ENCODE data around the gene SMARCA2.

Gene SMARCA2

DNA sequence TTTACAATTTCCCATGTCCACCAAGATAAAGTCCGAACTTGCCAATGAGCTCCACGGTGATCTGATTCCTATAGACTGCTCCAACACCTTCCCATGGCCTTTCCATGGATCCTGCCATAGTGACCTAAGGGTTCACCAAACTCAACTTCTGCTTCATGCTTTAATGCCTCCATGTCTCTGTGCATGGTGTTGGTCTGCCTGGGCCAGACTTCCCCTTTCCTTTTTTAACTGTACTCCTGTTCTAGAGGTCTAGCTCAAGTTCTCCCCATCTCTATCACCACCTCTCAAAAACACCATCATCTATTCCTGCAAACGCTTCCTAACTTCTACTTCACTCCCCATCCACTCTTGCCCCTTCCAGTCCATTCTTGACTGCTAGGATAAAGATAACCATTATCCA, 14.8 kb upstream of the SMARCA2 start:
- DNase-seq (ENCODE audit: low read depth, low spot score) = no peak

DNA sequence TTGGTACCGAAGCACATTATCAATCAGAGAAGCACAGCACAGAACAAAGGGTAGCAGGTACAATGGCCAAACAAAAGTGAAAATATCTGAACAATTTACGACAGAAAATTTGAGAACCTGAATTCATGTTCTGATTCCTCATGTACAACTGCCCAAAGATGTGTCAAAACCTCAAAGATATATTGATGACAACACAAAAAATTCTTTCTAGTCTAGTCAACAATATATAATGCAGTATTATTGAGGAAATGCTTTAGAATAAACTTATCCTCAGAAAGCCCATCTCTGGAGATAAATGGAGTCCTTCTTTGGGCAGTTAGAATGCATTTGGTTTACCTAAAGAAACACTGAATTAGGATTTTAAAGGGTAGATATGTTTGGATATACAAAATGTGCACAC, 6.8 kb upstream of the SMARCA2 start:
- Histone ChIP-seq H3K36me3 (ENCODE audit: insufficient read depth, low read length) (no peaks in the 10 kb centered on the region), H3K9me3 (ENCODE audit: low read depth, low read length) (no peaks in the 10 kb centered on the region), H3K27ac (no peak overlapping the region), H3K9ac (ENCODE audit: insufficient read length) (no peak overlapping the region), H3K4me3 (no peak overlapping the region)
- DNase-seq (ENCODE audit: low read depth, low spot score) = no peak
- TF ChIP-seq POLR2AphosphoS5 (IDR thresholded peaks at IDR 0.05; ENCODE audit: borderline replicate concordance, low read depth, low read length) (no peak), EZH2 (IDR thresholded peaks at IDR 0.05) (no peak), FOXP2 (optimal IDR thresholded peaks at IDR 0.05; ENCODE audit: control extremely low read depth, extremely low read length, insufficient read depth) (no peak)

More for the DNA sequence above, 14.8 kb upstream of the SMARCA2 start:
- no peaks in the 10 kb centered on the region for H3K9me3 ChIP-seq (ENCODE audit: low read depth, low read length)
- TF ChIP-seq FOXP2 (optimal IDR thresholded peaks at IDR 0.05; ENCODE audit: control extremely low read depth, extremely low read length, insufficient read depth) = no peak
- no peak for TF ChIP-seq POLR2AphosphoS5 (IDR thresholded peaks at IDR 0.05; ENCODE audit: borderline replicate concordance, low read depth, low read length)
- TF ChIP-seq EZH2 (IDR thresholded peaks at IDR 0.05) = no peak
- H3K27ac ChIP-seq = no peak overlapping the region
- H3K9ac ChIP-seq (ENCODE audit: insufficient read length) = no peak overlapping the region
- no peak overlapping the region for H3K4me3 ChIP-seq
- no peaks in the 10 kb centered on the region for H3K36me3 ChIP-seq (ENCODE audit: insufficient read depth, low read length)

GRCh38 chr9:2012347-2012746, 2.8 kb upstream of the SMARCA2 start:
- H3K27ac ChIP-seq = no peak overlapping the region

GRCh38 chr9:2013743-2014475, 1.2 kb upstream of the SMARCA2 start:
- Histone ChIP-seq H3K4me3 (peak overlapping the region; percentile 97), H3K27ac (peak overlapping the region; percentile 91), H3K9me3 (ENCODE audit: low read depth, low read length) (no peaks in the 10 kb centered on the region), H3K36me3 (ENCODE audit: insufficient read depth, low read length) (no peaks in the 10 kb centered on the region), H3K9ac (ENCODE audit: insufficient read length) (peak overlapping the region; percentile 73)
- TF ChIP-seq FOXP2 (optimal IDR thresholded peaks at IDR 0.05; ENCODE audit: control extremely low read depth, extremely low read length, insufficient read depth) (no peak), POLR2AphosphoS5 (IDR thresholded peaks at IDR 0.05; ENCODE audit: borderline replicate concordance, low read depth, low read length) (no peak), EZH2 (IDR thresholded peaks at IDR 0.05) (no peak)
- DNase-seq (ENCODE audit: low read depth, low spot score) = no peak

More at GRCh38 chr9:2012347-2012746, 2.8 kb upstream of the SMARCA2 start:
- Histone ChIP-seq H3K4me3 (no peak overlapping the region), H3K9ac (ENCODE audit: insufficient read length) (no peak overlapping the region), H3K9me3 (ENCODE audit: low read depth, low read length) (no peaks in the 10 kb centered on the region), H3K36me3 (ENCODE audit: insufficient read depth, low read length) (no peaks in the 10 kb centered on the region)
- TF ChIP-seq POLR2AphosphoS5 (IDR thresholded peaks at IDR 0.05; ENCODE audit: borderline replicate concordance, low read depth, low read length) = no peak
- no peak for TF ChIP-seq EZH2 (IDR thresholded peaks at IDR 0.05)
- TF ChIP-seq FOXP2 (optimal IDR thresholded peaks at IDR 0.05; ENCODE audit: control extremely low read depth, extremely low read length, insufficient read depth) = no peak
- DNase-seq (ENCODE audit: low read depth, low spot score) = no peak

GRCh38 chr9:2015581-2016407, 647 bp downstream of the SMARCA2 start:
- Histone ChIP-seq H3K9me3 (ENCODE audit: low read depth, low read length) (no peaks in the 10 kb centered on the region), H3K9ac (ENCODE audit: insufficient read length) (peak overlapping the region; percentile 72), H3K4me3 (peak overlapping the region; percentile 97), H3K27ac (peak overlapping the region; percentile 78; the same call in 1 of the 2 replicates), H3K36me3 (ENCODE audit: insufficient read depth, low read length) (no peaks in the 10 kb centered on the region)
- DNase-seq (ENCODE audit: low read depth, low spot score) = no peak
- TF ChIP-seq FOXP2 (optimal IDR thresholded peaks at IDR 0.05; ENCODE audit: control extremely low read depth, extremely low read length, insufficient read depth) = no peak
- TF ChIP-seq POLR2AphosphoS5 (IDR thresholded peaks at IDR 0.05; ENCODE audit: borderline replicate concordance, low read depth, low read length) = no peak
- no peak for TF ChIP-seq EZH2 (IDR thresholded peaks at IDR 0.05)

DNA sequence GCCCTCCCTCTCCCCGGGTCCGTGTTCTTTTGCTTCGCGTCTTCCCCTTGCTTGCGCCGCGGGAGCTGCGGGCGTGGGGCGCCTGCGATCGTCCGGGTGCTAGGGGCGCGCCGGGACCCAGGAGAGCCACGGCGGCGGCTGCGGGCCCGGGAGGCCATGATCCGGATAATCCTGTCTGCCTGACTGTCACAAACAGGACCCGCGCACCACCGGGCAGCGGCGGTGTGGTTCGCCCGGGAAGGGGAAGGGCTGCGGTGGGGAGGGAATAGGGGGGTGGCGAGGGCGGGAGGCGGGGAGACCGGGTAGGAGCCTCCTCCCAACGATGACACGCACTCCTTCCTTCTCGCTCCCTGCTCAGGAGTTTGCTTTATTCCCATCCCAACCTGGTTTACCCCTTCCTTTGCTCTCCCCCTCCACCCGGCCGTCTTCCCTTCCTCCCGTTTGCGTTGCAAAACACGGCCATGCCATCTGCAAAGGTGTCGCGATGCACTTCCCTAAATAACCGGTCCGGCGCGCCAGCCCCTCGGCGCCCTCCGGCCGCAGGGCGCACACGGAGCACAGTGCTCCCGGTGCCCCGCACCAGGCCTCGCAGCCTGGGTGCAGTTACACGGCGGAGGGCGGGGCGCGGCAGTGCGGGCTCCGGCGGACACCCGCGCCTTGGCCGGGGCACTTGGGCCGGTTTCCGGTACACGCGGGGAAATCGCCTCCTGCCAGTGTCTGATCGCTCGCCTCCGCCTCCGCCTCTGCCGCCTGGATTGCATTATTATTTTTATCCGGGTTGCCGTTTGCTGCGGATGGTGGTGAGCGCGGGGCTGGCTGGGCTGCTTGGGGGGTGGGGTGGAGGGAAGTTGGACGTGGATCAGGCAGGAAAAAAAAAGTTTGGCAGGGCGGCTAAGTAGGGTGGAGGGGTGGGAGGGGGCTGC, 1.5 kb downstream of the SMARCA2 start:
- Histone ChIP-seq H3K27ac (no peak overlapping the region), H3K4me3 (peak overlapping the region; percentile 97), H3K9me3 (ENCODE audit: low read depth, low read length) (no peaks in the 10 kb centered on the region), H3K9ac (ENCODE audit: insufficient read length) (peak overlapping the region; percentile 80), H3K36me3 (ENCODE audit: insufficient read depth, low read length) (no peaks in the 10 kb centered on the region)
- TF ChIP-seq FOXP2 (optimal IDR thresholded peaks at IDR 0.05; ENCODE audit: control extremely low read depth, extremely low read length, insufficient read depth) = no peak
- TF ChIP-seq EZH2 (IDR thresholded peaks at IDR 0.05) = no peak
- no peak for TF ChIP-seq POLR2AphosphoS5 (IDR thresholded peaks at IDR 0.05; ENCODE audit: borderline replicate concordance, low read depth, low read length)
- no peak for DNase-seq (ENCODE audit: low read depth, low spot score)

DNA sequence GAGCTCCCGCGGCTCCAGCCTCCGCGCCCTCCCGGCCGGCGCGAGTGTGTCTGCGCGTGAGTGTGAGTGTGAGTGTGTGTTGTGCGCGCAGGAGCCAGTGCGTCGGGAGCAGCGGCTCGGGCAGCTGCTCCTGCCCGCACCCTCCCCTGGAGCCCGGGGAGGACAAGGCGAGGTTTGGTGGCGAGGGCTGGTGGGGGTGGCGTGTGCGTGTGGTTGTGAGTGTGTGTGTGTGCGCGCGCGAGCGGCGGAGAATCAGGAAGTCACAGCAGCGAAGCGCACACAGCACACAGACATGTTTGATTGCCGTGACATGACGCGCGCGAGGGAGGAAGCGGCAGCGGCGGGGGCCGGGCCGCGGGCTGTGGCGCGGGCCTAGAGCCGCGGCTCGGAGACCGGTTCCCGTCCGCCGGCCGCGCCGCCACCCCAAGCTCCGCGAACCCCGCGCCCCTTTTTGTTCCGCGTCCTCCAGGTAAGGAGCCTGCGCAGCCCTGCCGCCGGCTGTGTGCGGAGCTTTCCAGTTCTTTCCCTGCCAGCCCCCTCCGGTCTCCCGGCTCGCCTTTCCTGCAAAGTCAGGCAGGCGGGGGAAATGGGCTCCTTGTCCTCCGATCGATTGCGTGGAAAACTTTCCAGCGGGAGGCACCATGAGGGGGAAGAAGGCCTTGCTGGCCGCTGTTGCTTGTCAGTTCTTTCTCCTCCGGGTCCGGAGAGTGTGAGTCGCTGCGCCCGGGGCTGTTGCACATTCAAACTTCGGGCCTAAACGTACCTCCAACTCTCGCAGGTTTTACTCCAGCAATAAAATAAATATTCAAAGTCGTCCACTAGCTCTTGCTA, 2.4 kb downstream of the SMARCA2 start:
- peak overlapping the region; percentile 97 for H3K4me3 ChIP-seq
- DNase-seq (ENCODE audit: low read depth, low spot score) = no peak
- TF ChIP-seq FOXP2 (optimal IDR thresholded peaks at IDR 0.05; ENCODE audit: control extremely low read depth, extremely low read length, insufficient read depth) (no peak), EZH2 (IDR thresholded peaks at IDR 0.05) (no peak), POLR2AphosphoS5 (IDR thresholded peaks at IDR 0.05; ENCODE audit: borderline replicate concordance, low read depth, low read length) (no peak; the same call in 1 of the 2 replicates)

More for the DNA sequence above, 2.4 kb downstream of the SMARCA2 start:
- Histone ChIP-seq H3K27ac (peak overlapping the region; percentile 32; the same call in 1 of the 2 replicates), H3K9me3 (ENCODE audit: low read depth, low read length) (no peaks in the 10 kb centered on the region), H3K9ac (ENCODE audit: insufficient read length) (peak overlapping the region; percentile 80), H3K36me3 (ENCODE audit: insufficient read depth, low read length) (no peaks in the 10 kb centered on the region)
